Astrocyte (in vitro differentiated cells and primary cell): Measurements from ENCODE around the gene SHC1.

ENCODE experiments used
- EZH2 ChIP-seq: IDR thresholded peaks from 2 replicates; pipeline ENCODE4 v1.6.1; 2012; ENCODE audit warnings: mild to moderate bottlenecking, low read length, inconsistent platforms; ENCODE audit not compliant: insufficient read depth
- TF ChIP-seq, protein P1 (sequence below): IDR thresholded peaks from 2 replicates; pipeline ENCODE4 v1.5.1; 2011; ENCODE audit warnings: low read depth, mild to moderate bottlenecking, inconsistent platforms, low read length, moderate library complexity; ENCODE audit not compliant: insufficient read depth

DNA sequence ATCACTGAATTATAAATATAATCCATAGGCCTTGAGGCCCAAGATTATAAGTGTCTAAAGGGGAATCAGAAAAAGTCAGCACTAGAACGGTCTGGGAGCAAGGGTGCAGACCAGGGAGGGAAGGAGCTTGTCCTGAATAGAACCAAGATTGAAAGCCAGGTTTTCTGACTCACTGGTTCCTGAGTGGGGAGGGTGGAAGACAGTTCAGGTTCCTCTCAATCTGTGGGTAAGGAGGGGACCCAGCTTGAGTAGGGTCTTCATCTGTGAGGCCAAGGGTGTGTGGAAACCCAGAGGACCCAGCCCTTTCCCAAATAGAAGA, 23.7 kb upstream of the SHC1 start:
- TF ChIP-seq, protein P1, sequence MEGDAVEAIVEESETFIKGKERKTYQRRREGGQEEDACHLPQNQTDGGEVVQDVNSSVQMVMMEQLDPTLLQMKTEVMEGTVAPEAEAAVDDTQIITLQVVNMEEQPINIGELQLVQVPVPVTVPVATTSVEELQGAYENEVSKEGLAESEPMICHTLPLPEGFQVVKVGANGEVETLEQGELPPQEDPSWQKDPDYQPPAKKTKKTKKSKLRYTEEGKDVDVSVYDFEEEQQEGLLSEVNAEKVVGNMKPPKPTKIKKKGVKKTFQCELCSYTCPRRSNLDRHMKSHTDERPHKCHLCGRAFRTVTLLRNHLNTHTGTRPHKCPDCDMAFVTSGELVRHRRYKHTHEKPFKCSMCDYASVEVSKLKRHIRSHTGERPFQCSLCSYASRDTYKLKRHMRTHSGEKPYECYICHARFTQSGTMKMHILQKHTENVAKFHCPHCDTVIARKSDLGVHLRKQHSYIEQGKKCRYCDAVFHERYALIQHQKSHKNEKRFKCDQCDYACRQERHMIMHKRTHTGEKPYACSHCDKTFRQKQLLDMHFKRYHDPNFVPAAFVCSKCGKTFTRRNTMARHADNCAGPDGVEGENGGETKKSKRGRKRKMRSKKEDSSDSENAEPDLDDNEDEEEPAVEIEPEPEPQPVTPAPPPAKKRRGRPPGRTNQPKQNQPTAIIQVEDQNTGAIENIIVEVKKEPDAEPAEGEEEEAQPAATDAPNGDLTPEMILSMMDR = no peak
- TF ChIP-seq EZH2 = no peak
